Inferior parietal cortex (tissue), 1 donor: ENCODE measurements around the gene RNF227.
"Not testable (repeated sequence)": the region's sequence is repeated elsewhere in the genome, so short reads cannot be mapped to it uniquely, and the experiment has no call there.

Experiments used
- DNase-seq: peaks from one replicate; pipeline ENCODE4 v3.0.0-alpha.2; 2016; ENCODE audit errors: extremely low spot score

Gene RNF227

DNA sequence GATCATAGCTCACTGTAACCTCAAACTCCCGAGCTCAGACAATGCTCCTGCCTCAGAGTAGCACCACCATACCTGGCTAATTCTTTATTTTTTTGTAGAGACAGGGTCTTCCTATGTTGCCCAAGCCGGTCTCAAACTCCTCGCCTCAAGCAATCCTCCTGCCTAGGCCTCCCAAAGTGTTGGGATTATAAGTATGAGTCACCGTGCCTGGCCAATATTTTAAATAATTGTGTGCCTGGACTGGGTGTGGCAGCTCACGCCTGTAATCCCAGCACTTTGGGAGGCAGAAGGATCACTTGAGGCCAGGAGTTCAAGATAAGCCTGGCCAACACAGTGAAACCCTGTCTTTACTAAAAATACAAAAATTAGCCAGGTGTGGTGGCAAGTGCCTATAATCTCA, 51.7 kb downstream of the RNF227 start:
- DNase-seq: not testable (repeated sequence)
